HepG2 (cell line): ENCODE measurements around the gene UBQLN4. TPM values are rescaled to one million over a fixed set of nuclear protein-coding genes. Genes with fewer than 3 reads are reported as not detected.

Experiments used
- HDAC6 ChIP-seq: fragments of 200-600 bp; sonication (generic); IDR thresholded peaks from 2 replicates; pipeline ENCODE4 v1.7.0; 2017; ENCODE audit warnings: mild to moderate bottlenecking, antibody characterized with exemption, low read length, low read depth
- JARID2 ChIP-seq: sonication (generic); formaldehyde crosslinking; IDR thresholded peaks from 2 replicates; pipeline ENCODE4 v1.8.1; 2023; ENCODE audit warnings: missing genetic modification reagents, inconsistent platforms; ENCODE audit not compliant: insufficient replicate concordance
- KLF9 ChIP-seq: IDR thresholded peaks from 2 replicates; pipeline ENCODE4 v1.6.1; 2016; ENCODE audit warnings: low read depth
- ZBTB7A ChIP-seq: sonication (generic); formaldehyde crosslinking; IDR thresholded peaks from 2 replicates; pipeline ENCODE4 v1.8.0; 2022; ENCODE audit warnings: mild to moderate bottlenecking, missing genetic modification reagents
- ZNF292 ChIP-seq: sonication (generic); formaldehyde crosslinking; IDR thresholded peaks from 2 replicates; pipeline ENCODE4 v1.8.1; 2022; ENCODE audit warnings: mild to moderate bottlenecking, low read depth, missing genetic modification reagents, borderline replicate concordance
- ZNF30 ChIP-seq: sonication (generic); formaldehyde crosslinking; IDR thresholded peaks from 2 replicates; pipeline ENCODE4 v1.5.0; 2020; ENCODE audit warnings: mild to moderate bottlenecking, missing genetic modification reagents
- polyA plus RNA-seq, 8 experiments: library from polyadenylated mRNA; depleted of rRNA in 3 of 8; stranded (reverse) in 7 of 8; unstranded in 1 of 8; fragments of >200 nt; fragmentation: Illumina TruSeq in 4 of 8; extraction: Trizol in 4 of 8; gene quantifications; 2 replicates each; pipeline versions ENCODE4 v1.2.1 to v1.2.3, GENCODE V29; 2011 to 2016; ENCODE audit warnings: low read depth in 4 of 8, missing spikeins in 1 of 8, mixed read lengths in 1 of 8; ENCODE audit not compliant: insufficient read depth in 1 of 8
- total RNA-seq, 5 experiments: library from RNA; depleted of rRNA; stranded (reverse); fragments of >200 nt; fragmentation: Illumina TruSeq; extraction: Trizol; gene quantifications; 2 replicates each; pipeline ENCODE4 v1.2.3, GENCODE V29; 2016; ENCODE audit warnings: low read depth in 1 of 5
- TF ChIP-seq, protein P1 (sequence below), 2 experiments: fragments of 450-650 bp in 1 of 2; sonication (generic) in 1 of 2; formaldehyde crosslinking; IDR thresholded peaks; 2 replicates each; pipeline versions ENCODE4 v1.5.0 to v1.8.0; 2020 to 2022; ENCODE audit warnings: mild to moderate bottlenecking in 1 of 2, missing genetic modification reagents in 1 of 2
- TF ChIP-seq, protein P2 (sequence below): sonication (generic); formaldehyde crosslinking; IDR thresholded peaks from 2 replicates; pipeline ENCODE4 v1.4.0; 2020; ENCODE audit warnings: missing genetic modification reagents
- TF ChIP-seq, protein P3 (sequence below): sonication (generic); formaldehyde crosslinking; conservative IDR thresholded peaks from 2 replicates; pipeline ENCODE4 v1.8.0; 2022; ENCODE audit warnings: mild to moderate bottlenecking, moderate library complexity, missing genetic modification reagents
- TF ChIP-seq, protein P4 (sequence below): sonication (generic); formaldehyde crosslinking; IDR thresholded peaks from 2 replicates; pipeline ENCODE4 v1.4.0; 2020; ENCODE audit warnings: missing genetic modification reagents
- TF ChIP-seq, protein P5 (sequence below): sonication (generic); formaldehyde crosslinking; IDR thresholded peaks from 2 replicates; pipeline ENCODE4 v1.5.1; 2020; ENCODE audit warnings: mild to moderate bottlenecking, missing genetic modification reagents, moderate library complexity
- TF ChIP-seq, protein P6 (sequence below): sonication (generic); formaldehyde crosslinking; IDR thresholded peaks from 2 replicates; pipeline ENCODE4 v1.9.0; 2022; ENCODE audit warnings: low read depth, missing genetic modification reagents
- TF ChIP-seq, protein P7 (sequence below): sonication (generic); formaldehyde crosslinking; conservative IDR thresholded peaks from 2 replicates; pipeline ENCODE4 v1.4.0; 2020; ENCODE audit warnings: missing genetic modification reagents

Gene UBQLN4
- total and polyA plus RNA-seq, 2 of the 13 experiments (the other 11 are each of a cell fraction or from before 2014, with no cell fraction given): 31.5 to 39.8 TPM

DNA sequence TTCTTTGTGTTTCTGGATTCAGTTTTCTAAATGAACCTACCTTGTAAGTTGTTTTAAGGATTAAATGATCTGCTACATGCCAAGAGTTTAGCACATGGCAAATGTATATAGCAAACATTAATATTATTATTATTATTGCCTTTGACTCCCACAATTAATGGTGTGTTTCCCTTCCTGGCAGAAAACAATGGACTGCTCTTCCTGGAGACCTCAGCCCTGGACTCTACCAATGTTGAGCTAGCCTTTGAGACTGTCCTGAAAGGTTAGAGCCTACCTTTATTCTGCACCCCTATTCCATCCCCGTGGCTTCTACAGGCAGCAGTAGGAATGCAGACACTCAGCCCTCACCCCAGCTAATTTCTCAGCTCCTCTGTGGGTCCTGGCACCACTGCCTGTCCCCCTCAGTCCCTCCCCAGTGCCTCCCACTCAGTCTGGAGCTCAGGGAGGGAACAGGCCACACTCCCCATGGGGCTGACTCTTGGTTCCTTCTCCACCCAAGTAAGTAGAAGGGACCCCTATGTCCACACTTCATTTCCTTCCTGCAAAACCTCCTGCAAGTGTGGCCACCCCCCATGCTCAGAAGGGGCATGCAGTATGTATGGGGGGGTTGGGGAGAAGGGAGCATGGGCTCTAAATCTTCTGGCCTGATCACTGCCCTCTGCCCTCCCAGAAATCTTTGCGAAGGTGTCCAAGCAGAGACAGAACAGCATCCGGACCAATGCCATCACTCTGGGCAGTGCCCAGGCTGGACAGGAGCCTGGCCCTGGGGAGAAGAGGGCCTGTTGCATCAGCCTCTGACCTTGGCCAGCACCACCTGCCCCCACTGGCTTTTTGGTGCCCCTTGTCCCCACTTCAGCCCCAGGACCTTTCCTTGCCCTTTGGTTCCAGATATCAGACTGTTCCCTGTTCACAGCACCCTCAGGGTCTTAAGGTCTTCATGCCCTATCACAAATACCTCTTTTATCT is 16.2 kb upstream of the UBQLN4 start (continued):
- TF ChIP-seq, protein P1, sequence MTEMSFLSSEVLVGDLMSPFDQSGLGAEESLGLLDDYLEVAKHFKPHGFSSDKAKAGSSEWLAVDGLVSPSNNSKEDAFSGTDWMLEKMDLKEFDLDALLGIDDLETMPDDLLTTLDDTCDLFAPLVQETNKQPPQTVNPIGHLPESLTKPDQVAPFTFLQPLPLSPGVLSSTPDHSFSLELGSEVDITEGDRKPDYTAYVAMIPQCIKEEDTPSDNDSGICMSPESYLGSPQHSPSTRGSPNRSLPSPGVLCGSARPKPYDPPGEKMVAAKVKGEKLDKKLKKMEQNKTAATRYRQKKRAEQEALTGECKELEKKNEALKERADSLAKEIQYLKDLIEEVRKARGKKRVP (CRISPR knock-in tag; IDR thresholded peaks at IDR 0.05): peak in 1 of 2 experiments; percentile 65; a peak in 2 of 4 replicates
- TF ChIP-seq JARID2 (CRISPR knock-in tag) (no peak), KLF9 (CRISPR knock-in tag) (no peak), ZNF292 (CRISPR knock-in tag) (no peak), ZBTB7A (0 out of 2 replicates have a peak, but pooled peaks have one; percentile 41), HDAC6 (no peak), ZNF30 (CRISPR knock-in tag) (no peak)
- TF ChIP-seq, protein P2, sequence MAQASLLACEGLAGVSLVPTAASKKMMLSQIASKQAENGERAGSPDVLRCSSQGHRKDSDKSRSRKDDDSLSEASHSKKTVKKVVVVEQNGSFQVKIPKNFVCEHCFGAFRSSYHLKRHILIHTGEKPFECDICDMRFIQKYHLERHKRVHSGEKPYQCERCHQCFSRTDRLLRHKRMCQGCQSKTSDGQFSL (CRISPR knock-in tag): no peak
- TF ChIP-seq, protein P3, sequence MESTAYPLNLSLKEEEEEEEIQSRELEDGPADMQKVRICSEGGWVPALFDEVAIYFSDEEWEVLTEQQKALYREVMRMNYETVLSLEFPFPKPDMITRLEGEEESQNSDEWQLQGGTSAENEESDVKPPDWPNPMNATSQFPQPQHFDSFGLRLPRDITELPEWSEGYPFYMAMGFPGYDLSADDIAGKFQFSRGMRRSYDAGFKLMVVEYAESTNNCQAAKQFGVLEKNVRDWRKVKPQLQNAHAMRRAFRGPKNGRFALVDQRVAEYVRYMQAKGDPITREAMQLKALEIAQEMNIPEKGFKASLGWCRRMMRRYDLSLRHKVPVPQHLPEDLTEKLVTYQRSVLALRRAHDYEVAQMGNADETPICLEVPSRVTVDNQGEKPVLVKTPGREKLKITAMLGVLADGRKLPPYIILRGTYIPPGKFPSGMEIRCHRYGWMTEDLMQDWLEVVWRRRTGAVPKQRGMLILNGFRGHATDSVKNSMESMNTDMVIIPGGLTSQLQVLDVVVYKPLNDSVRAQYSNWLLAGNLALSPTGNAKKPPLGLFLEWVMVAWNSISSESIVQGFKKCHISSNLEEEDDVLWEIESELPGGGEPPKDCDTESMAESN (CRISPR knock-in tag): no peak
- TF ChIP-seq, protein P4, sequence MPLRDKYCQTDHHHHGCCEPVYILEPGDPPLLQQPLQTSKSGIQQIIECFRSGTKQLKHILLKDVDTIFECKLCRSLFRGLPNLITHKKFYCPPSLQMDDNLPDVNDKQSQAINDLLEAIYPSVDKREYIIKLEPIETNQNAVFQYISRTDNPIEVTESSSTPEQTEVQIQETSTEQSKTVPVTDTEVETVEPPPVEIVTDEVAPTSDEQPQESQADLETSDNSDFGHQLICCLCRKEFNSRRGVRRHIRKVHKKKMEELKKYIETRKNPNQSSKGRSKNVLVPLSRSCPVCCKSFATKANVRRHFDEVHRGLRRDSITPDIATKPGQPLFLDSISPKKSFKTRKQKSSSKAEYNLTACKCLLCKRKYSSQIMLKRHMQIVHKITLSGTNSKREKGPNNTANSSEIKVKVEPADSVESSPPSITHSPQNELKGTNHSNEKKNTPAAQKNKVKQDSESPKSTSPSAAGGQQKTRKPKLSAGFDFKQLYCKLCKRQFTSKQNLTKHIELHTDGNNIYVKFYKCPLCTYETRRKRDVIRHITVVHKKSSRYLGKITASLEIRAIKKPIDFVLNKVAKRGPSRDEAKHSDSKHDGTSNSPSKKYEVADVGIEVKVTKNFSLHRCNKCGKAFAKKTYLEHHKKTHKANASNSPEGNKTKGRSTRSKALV (CRISPR knock-in tag): no peak
- TF ChIP-seq, protein P5, sequence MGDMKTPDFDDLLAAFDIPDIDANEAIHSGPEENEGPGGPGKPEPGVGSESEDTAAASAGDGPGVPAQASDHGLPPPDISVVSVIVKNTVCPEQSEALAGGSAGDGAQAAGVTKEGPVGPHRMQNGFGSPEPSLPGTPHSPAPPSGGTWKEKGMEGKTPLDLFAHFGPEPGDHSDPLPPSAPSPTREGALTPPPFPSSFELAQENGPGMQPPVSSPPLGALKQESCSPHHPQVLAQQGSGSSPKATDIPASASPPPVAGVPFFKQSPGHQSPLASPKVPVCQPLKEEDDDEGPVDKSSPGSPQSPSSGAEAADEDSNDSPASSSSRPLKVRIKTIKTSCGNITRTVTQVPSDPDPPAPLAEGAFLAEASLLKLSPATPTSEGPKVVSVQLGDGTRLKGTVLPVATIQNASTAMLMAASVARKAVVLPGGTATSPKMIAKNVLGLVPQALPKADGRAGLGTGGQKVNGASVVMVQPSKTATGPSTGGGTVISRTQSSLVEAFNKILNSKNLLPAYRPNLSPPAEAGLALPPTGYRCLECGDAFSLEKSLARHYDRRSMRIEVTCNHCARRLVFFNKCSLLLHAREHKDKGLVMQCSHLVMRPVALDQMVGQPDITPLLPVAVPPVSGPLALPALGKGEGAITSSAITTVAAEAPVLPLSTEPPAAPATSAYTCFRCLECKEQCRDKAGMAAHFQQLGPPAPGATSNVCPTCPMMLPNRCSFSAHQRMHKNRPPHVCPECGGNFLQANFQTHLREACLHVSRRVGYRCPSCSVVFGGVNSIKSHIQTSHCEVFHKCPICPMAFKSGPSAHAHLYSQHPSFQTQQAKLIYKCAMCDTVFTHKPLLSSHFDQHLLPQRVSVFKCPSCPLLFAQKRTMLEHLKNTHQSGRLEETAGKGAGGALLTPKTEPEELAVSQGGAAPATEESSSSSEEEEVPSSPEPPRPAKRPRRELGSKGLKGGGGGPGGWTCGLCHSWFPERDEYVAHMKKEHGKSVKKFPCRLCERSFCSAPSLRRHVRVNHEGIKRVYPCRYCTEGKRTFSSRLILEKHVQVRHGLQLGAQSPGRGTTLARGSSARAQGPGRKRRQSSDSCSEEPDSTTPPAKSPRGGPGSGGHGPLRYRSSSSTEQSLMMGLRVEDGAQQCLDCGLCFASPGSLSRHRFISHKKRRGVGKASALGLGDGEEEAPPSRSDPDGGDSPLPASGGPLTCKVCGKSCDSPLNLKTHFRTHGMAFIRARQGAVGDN: peak; percentile 27; the same call in 1 of the 2 replicates
- TF ChIP-seq, protein P6, sequence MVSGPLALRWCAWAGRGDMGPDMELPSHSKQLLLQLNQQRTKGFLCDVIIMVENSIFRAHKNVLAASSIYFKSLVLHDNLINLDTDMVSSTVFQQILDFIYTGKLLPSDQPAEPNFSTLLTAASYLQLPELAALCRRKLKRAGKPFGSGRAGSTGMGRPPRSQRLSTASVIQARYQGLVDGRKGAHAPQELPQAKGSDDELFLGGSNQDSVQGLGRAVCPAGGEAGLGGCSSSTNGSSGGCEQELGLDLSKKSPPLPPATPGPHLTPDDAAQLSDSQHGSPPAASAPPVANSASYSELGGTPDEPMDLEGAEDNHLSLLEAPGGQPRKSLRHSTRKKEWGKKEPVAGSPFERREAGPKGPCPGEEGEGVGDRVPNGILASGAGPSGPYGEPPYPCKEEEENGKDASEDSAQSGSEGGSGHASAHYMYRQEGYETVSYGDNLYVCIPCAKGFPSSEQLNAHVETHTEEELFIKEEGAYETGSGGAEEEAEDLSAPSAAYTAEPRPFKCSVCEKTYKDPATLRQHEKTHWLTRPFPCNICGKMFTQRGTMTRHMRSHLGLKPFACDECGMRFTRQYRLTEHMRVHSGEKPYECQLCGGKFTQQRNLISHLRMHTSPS (CRISPR knock-in tag): 0 out of 2 replicates have a peak, but pooled peaks have one; percentile 24
- TF ChIP-seq, protein P7, sequence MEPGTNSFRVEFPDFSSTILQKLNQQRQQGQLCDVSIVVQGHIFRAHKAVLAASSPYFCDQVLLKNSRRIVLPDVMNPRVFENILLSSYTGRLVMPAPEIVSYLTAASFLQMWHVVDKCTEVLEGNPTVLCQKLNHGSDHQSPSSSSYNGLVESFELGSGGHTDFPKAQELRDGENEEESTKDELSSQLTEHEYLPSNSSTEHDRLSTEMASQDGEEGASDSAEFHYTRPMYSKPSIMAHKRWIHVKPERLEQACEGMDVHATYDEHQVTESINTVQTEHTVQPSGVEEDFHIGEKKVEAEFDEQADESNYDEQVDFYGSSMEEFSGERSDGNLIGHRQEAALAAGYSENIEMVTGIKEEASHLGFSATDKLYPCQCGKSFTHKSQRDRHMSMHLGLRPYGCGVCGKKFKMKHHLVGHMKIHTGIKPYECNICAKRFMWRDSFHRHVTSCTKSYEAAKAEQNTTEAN (CRISPR knock-in tag): no peak
